Tibial nerve (tissue), 3 donors: ENCODE data around the gene ATXN10.

Experiments used
- POLR2A ChIP-seq, 2 donors: fragments of 450-650 bp; IDR thresholded peaks; one replicate each; pipeline ENCODE4 v1.6.1; 2017; ENCODE audit warnings: antibody characterized with exemption in 2 of 2, mild to moderate bottlenecking in 2 of 2, moderate library complexity in 2 of 2
- TF ChIP-seq, protein P1 (sequence below), 5 experiments: fragments of 200-600 bp in 3 of 5; fragments of 450-650 bp in 2 of 5; sonication (generic) in 3 of 5; IDR thresholded peaks; one replicate each; pipeline ENCODE4 v1.5.1; 2016 to 2019; ENCODE audit warnings: antibody characterized with exemption in 5 of 5, mild to moderate bottlenecking in 3 of 5, moderate library complexity in 2 of 5

DNA sequence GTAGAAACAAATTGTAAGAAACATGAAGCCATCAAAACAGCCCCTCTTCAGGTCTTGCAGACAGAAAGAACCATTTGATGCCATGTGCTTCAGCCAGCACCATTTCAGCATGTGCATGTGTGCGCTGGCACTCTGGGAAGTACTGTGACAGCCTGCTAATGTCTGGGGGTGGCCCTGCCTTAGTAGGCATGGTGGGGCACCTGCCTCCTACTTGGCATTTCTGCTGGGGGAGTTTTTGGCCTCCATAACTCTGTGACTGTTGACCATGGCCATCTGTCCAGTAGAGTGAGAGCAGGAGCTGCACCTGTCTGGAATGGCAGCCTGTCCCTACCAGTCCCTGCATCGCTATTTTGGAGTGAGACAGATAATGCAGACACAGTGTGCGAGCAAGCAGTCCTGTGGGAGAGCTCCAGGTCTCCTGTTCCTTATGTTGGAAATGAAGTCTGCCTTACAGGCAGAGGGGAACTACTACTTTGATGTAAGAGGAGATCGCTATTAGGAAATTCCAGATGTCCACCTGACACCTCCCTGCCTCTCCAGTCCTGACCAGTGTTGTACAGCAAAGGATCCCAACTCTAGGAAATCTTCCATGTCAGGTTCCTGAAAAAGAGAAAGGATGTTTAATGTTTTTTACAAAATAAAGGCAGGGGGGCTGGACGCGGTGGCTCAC, 102.5 kb downstream of the ATXN10 start:
- TF ChIP-seq, protein P1, sequence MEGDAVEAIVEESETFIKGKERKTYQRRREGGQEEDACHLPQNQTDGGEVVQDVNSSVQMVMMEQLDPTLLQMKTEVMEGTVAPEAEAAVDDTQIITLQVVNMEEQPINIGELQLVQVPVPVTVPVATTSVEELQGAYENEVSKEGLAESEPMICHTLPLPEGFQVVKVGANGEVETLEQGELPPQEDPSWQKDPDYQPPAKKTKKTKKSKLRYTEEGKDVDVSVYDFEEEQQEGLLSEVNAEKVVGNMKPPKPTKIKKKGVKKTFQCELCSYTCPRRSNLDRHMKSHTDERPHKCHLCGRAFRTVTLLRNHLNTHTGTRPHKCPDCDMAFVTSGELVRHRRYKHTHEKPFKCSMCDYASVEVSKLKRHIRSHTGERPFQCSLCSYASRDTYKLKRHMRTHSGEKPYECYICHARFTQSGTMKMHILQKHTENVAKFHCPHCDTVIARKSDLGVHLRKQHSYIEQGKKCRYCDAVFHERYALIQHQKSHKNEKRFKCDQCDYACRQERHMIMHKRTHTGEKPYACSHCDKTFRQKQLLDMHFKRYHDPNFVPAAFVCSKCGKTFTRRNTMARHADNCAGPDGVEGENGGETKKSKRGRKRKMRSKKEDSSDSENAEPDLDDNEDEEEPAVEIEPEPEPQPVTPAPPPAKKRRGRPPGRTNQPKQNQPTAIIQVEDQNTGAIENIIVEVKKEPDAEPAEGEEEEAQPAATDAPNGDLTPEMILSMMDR (IDR thresholded peaks at IDR 0.05), result no peak
- no peak for TF ChIP-seq POLR2A (IDR thresholded peaks at IDR 0.05)
